IPS DF 19.7 (cell line): Measurements from ENCODE around the gene FSTL1.

Source experiments
- DNase-seq: peaks from one replicate; pipeline ENCODE4 v3.0.0-alpha.2; 2013; ENCODE audit warnings: low read depth, low spot score

FSTL1 gene

DNA sequence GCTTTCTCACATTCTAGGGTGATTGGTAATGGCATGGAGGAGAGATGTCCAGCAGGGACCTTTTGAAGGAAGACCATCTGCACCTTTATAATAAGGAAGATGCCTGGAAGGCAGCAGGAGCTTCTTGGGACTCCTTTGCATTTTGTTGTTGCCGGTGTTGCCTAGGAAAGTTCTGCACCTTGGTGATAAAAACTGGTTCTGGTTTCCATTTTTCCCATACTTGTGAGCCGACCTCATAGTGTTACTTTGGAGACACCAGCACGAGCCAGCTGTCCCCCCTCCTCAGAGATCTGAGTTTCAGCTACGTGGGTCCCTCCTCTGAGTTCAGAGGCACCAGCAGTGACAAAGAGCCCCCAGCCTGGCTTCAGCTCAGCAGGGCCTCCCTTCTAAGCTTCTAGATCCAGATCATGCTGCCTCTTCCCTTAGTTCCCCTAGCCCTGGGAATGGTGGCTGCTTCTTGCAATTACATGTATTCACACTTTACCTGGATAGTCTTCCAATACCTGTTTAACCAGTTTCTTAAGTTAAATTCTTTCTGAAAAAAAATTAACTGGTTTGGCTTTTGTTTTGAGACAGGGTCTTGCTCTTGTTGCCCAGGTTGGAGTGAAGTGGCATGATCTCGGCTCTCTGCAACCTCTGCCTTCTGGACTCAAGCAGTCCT, 18.0 kb upstream of the FSTL1 start:
- DNase-seq: no peak

DNA sequence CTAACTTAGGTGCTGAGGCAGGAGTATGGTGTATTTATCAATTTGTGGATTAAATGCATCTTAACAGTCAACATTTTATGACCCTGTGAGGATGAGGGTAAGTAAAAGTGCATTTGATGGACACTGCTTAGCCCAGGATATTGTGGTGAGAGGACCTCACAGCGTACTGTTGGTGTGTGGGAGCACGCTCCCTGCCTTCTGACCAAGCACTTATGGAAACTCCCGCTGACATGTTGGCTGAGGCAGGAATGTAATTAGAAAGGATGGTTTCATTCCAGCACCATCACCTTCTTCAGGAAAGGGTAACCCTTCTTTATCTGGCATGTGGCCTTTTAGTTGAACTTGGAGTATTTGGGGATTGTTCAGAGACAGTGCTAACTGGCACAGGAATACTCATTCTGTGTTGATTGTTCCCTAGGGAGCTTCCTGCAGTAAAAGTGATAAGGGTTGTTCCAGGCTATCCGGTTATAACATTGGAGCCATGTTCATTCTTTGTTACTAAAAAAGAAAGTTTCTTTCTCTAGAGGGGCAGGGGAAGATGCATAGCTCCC, 11.7 kb upstream of the FSTL1 start:
- DNase-seq: no peak

DNA sequence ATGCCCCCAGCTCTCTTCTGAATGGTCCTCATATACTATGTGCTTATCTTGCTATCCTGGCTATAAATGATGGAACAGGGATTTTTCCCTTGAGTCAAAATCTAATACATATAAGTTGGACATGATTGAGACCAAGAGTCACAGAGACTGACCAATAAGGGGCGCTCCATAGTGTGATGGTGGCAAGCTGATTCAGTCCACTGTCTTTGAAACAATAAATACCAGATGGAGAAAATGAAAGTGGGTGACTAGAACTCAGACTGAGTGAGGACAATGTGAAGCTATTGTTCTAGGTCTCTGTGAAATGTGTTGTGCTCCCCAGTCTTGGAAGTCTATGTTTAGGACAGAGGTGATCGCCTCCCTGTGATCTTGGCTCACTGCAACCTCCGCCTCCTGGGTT, 10.6 kb upstream of the FSTL1 start:
- no peak for DNase-seq

DNA sequence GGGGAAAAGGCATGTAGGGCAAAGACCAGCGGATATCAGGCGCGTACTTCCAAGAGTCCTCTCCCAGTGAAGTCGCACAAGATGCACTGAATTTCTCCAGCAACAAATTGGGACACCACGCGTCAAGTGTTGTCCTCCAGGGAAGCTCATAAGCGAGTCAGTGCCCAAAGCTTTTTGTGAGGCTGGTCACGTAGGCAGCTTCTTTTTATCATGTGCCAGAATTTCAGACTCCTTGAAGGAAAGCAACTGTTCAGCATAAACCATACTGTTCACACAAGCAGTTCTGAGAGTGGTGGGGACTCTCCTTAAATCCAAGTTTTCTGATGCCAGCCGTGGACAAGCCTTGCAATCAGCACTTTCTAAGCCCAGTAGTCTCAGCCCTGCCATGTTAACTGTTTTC, 10.1 kb upstream of the FSTL1 start:
- DNase-seq: no peak

DNA sequence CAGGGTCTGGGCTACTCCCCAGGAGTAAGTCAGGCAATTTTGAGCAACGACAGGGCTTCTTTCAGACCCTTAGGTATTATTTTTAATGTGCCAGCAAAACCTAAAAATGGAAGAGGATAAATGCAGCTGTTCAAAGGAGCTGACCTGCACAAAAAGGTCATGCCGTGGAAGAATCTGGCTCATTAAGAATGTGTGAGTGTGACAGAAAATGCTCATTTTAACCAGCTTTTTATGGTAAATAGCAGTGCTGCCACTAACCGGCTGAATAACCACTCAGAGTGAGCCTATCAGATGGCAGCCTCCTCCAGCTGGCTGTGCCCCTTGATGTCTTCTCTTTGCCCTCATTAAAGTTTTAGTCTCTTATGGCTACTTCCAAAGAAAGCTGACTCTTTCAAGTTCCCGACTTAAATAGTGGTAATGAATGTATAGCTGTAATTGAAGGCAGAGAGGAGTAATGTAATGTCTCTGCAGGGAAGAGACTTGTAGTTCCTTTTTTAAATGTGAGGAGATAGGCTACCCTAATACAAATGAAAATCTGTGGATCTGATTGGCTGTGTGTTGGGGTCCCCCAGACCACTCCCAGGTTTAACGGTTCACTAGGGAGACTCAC, 9.5 kb upstream of the FSTL1 start:
- no peak for DNase-seq

DNA sequence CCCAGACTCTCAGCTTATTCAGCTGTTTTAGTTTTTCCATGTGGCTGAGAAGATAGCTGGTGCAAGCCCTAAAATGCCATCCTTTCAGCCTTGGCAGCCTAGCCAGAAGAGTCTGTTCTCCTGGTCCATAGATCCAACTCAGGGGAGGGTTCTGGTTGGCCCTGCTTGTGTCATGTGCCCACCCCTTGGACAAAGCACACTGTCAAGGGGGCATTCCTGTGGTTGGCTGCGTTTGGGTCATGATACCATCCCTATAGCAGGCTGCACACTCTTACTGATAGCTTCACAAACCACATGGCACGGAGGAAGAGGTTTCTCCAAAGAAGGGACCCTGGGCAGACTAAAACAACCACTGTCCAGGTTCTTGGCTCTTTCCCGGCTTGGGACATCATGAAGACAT, 8.4 kb upstream of the FSTL1 start:
- no peak for DNase-seq

DNA sequence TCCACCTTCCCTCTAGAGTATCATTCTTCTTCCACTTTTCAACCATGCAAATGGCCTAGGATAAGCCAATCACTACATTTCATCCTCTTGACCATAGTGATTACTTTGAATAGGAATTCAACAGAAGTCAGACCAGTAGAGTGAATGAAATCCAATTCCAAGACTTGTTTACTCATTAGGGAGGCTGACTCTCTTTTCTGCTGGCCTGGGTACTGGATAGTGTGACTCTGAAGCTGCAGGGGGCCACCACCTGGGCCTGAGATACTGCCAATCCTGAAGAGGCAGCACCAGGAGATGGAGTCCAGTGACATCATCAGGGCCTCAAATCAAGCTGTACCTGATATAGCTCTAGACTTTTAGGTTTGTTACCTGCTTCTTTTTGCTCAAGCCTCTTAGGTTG, 7.0 kb upstream of the FSTL1 start:
- no peak for DNase-seq

DNA sequence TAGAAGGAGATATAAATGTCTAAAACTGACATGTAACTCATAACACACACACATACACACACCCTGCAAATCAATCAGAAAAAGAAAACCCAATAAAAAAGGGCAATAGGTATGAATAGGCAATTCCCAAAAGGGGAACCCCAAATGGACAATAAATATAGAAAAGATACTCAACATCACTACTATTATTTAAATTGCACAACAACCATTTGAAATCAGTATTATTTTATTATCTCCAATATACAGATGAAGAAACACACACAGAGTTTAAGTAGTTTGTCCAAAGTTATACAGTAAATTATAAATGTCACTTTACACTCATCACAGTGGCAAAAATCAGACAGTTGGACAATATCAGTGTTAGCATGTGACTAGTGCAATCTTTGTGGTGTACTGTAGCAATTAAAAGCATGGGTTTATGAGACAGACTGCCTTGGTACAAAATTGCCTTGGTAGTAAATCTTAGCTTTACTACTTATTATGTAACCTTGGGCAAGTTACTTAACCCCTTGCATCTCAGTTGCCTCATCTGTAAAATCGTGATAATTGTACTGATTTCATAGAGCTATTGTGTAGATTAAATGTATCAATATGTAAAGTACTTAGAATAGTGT, 3.4 kb upstream of the FSTL1 start:
- no peak for DNase-seq

DNA sequence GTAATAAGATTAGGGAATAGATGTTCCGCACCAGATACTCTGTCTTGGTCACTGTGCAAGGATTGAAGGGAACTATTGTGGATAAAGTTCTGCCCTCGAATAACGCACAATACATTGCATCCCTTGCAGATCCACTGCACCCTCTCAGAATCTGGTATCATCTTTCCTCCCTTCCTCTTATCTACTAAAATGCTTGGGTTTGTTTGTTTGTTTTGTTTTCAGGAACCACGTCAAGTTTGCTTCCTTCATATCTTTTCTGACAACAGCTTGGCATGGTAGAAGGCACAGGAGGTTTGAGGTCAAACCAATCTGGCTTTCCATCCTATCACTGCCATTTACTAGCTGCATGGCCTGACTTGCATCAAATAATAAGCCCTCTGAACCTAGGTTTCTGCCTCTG, 2.0 kb upstream of the FSTL1 start:
- no peak for DNase-seq

DNA sequence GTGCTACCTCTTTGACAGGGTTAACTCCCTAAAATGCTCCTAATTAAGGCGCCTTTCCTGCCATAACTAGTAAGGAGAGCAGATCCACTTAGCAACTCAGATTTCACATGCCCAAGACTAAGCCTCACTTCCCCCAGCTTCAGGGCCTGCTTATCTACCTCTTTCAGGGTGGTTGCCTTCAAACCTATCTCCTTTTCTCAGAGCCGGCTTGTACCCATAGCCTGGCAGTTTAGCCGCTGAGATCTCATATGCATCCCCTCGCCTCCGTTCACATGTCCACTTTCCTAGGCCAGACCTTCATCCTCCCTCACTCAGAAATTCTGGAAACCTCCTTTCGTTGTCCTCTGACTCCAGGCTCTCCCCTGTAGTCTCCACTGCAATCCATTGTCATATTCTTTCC, 1.0 kb upstream of the FSTL1 start:
- DNase-seq: no peak

DNA sequence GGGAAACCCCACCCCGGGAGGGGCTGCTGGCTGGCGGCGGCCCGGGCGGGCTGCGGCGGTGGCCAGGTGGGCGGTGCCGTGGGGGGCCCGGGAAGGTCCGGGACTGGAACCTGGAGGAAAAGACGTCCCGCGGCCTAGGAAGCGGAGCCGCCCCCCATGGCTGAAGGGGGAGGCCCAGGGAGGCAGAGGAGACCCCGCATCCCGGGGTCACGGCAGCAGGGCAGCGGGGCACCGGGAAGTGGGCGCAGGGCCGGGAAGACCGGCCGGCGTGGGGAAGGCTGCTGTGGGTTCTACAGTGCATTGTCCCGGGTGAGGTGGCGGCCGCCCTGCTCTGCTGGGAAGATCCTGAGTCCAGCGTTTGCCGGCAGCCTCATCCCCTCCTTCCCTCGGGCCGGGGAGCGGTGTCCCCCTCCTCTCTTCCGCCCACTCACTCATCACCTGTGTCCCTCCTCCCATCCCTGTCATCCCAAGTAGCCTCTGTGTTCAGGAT, 525 bp upstream of the FSTL1 start:
- no peak for DNase-seq

DNA sequence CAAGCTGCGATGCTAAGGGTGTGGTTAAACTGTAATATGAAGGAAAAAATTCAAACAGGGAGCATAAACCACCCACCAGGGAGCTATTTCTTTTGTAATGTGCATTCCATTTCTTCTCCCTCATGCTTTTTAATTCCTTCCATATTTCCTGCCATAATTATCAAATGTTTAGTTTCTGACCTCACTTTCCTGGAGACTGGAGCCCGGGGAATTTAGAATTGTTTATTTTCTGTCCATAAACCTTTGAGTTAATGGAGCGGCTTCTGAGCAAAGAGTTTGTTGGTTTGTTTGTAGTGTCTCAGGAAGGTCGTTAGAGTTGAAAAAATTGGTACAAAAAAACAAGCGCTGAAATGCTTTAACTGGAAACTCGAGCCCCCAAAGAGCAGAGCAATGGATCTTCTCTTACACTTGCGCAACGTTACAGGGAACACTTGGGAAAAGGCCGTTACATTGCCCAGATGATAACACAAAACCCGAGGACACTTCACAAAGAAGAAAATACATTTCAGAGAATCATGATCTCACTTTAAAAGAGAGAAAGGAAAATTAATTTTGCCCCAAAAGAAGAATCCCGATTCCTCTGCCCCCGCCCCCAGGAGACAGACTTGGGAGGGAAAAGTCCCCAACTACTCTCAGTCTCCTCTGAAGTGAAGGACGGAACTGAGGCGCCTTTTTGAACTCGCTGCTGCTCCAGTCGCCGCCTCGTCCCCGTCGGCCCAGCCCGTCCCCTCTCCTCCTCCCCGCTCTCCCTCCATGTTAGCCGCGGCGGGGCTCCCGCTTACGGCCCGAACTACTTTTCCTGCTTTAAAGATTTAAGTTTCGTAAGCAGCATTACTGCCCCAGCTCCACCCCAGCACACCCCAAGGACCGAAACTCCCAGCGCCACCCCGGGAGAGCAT, 842 bp downstream of the FSTL1 start:
- DNase-seq: no peak

DNA sequence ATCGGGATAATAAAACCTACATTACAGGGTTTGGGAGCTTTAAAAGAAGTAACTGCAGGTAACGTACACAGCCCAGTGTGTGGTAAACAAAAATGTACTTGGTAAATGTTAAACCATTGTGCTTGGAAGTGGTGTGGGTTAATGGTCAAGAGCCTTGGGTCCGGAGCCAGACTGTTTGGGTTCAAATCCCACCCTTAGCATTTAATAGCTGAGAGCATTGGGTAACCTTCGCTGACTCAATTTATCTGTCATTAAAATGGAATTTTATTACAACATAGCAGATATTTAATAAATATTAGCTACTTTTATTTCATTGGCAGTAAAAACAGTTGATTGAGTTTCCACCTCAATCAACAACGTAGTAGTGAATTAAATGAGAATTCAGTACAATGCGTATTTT, 1.5 kb downstream of the FSTL1 start:
- no peak for DNase-seq

DNA sequence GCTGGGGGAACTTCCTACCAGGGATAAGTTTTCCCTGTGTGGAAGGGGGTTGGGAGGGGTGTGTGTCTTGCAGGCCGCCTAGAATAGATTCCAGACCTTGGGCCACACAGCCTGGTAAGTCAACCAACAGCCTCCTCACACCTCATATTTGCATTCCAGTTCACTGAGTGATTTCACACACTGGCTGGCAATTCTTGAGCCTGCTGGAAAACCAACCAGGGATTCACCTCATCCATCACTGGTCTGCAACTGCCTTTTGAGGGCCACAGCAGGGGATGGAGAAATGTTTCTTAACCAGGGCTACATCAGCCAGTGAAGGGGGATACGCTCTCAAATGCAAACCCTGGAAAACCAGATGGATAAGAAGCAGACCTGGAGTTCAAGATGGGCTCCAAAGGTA, 2.0 kb downstream of the FSTL1 start:
- DNase-seq: no peak

DNA sequence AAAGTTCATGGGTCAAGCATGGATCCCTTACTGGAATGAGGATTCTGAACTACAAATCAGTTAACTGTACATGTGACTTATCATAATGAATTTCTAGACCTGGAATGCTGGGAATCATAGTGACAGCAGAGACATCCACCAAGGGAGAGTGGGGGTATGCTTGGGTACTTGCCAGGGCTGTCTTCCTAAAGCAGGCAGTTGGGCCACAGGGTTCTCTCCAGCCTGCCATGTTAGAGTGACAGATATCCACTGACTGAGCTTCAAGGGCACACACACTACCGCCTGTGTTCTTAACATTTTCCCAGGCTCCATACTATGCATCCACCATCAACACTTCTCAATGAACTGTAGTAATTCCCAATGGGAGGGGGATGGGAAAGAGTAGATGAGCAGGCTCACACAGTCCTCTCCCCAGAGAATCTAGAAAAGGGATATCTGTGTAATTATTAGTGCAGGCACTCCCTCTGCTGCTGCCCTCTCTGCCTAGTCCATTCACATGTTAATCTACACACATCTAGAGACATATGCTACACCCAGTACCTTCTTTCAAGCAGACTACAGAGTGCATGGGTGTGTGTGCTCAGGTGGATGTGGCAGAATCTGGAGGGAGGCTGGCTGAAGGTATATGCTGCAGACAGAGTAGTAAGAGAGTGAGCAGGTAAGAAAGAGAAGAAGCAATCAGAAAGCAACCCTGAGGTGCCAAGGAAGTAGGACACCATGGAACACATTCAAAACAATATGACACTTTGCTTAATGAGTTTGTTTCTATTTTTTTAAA, 3.7 kb downstream of the FSTL1 start:
- DNase-seq: no peak

DNA sequence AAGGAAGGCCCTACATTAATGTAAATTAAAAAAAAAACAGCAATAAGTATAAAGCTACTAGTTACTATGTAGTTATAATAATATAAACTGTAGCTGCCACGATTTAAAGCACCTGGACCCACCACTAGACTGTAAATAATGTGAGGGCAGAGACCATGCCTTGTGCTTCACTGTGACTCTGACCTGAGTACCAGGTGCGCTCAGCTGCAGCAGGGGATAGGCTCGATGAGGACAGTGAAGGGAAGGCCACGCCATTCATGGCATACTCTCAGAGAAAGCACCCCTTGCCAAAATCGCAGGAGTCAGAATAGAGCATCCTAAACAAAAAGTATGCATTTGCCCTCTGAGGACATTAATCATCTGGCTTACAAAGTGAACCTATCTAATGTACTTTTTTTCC, 5.1 kb downstream of the FSTL1 start:
- DNase-seq: no peak

DNA sequence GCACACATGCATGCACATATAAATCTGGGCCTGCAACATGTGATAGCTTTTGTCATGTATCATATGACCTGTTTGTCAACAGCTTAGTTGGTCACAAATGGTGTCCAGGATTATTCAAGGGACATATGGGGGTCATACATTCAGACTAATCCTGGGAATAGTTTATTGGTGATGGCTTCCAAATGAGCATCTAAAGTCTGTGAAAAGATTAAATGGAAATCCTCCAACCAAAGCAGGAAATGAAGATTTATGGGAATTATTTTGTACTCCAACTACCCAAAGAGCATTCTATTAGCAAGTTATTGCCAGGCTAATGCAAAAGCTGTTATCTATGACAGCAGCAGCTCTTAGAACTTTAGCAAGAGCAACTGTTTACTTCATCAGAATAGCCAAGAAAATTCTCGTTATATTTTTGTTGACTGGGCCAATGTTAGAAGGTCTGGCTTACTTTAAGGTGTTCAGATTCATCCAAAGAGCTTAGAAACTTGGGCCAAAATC, 7.1 kb downstream of the FSTL1 start:
- DNase-seq: no peak

DNA sequence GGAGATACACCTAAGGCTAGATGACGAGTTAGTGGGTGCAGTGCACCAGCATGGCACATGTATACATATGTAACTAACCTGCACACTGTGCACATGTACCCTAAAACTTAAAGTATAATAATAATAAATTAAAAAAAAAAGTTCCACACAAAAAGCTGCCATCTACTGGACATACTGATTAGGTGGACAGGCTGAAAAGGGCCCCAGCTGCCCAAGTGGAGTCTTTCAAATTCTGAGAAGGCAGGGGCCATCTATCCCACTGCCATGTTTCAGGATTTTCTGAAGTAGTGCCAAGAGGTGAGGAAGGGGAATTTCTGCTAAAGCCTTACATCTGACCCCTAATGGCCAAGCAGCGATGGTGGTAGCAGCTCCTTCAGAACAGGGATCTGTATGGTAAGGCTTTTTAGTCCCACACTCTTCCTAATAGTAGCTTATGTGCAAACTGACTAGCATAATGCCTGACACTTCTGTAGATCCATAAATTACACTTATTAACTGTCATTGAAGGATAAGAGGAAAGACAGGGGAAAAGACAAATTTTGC, 7.7 kb downstream of the FSTL1 start:
- DNase-seq: no peak

DNA sequence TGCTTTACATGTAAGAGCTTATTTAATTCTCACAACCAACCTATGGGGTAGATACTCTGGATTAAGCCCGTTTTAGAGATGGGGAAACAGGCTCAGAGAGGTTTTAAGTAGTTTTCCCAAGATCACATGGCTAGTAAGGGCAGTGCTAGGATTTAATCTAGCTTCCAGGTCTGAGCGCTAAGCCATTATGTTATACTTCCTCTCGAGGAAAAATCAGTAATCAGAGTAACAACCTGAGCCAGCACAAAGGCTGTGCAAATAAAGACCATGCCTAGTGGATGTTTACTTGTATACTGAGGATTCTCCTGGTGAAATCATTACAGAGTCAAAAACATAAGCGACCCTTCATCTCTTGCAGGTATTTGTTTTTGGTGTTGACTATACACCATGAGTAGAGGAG, 9.0 kb downstream of the FSTL1 start:
- DNase-seq: no peak

DNA sequence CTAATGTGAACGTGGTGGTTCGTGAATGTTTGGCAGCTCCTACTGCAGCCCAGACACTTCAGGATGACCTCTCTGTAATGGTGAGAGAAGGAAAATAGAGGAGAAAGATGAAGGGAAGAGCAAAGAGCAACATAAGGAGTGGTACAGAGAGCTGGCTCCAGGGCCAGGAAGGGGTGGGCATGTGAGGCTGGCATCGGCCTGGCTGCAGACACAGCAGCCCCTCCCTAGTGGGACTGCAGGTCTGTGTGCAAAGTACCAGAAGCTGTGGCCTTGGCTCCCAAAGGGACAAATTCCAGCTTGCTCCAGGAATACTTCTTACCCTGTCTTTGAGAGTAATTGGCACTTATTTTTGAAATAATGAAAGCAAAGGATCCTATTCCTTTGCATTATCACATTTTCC, 10.0 kb downstream of the FSTL1 start:
- no peak for DNase-seq
